Omental fat pad (tissue), 4 donors: Measurements from ENCODE around the gene GPBP1L1. TPM values are rescaled to one million over a fixed set of nuclear protein-coding genes. Genes with fewer than 3 reads are reported as not detected.

Source experiments
- ATAC-seq: fragments of 150-250 bp; one replicate; pipeline ENCODE4 v1.9.1; 2016; ENCODE audit warnings: mild to moderate bottlenecking, moderate library complexity; ENCODE audit not compliant: low FRiP score
- DNase-seq: peaks from one replicate; pipeline ENCODE4 v3.0.0-alpha.2; 2019; ENCODE audit warnings: low spot score
- CTCF ChIP-seq, 3 donors: fragments of 450-650 bp; IDR thresholded peaks; one replicate each; pipeline ENCODE4 v1.5.1; 2016 to 2017; ENCODE audit warnings: antibody characterized with exemption in 3 of 3, mild to moderate bottlenecking in 3 of 3, moderate library complexity in 2 of 3
- total RNA-seq, 4 donors: library from RNA; depleted of rRNA; stranded (reverse); fragments of >200 nt; gene quantifications; one replicate each; pipeline ENCODE4 v1.1.0, GENCODE V29; 2016

GPBP1L1 gene
- total RNA-seq, 4 donors from 2014 or later, result 75.1 to 116 (median 105) TPM

- DNase-seq (no peak), ATAC-seq (no peak)
- TF ChIP-seq CTCF (IDR thresholded peaks at IDR 0.05), result no peak
Measured at GRCh38 chr1:45654540-45655280, 31.6 kb downstream of the GPBP1L1 start.

GRCh38 chr1:45647248-45648021, 38.9 kb downstream of the GPBP1L1 start:
- TF ChIP-seq CTCF (IDR thresholded peaks at IDR 0.05), result no peak
- DNase-seq (no peak), ATAC-seq (no peak)

DNA sequence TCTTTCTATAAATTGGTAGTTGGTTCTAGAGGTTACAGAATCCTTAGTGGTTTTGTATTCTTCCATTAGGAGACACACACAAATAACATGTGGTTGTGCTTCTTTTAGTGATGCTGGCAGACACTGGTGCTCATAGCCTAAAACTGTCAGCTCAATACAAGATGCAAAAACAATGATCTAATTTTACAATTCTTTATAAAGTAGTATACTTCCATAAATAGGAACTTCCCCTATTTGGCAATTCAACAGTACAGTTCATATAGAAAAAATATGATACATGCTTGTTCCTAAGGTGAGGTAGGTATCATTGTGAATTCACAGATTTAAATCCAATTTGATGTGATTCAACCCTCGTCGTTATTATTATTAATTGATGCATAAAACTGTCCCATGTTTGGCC, 41.7 kb downstream of the GPBP1L1 start:
- ATAC-seq (no peak), DNase-seq (no peak)
- TF ChIP-seq CTCF (IDR thresholded peaks at IDR 0.05), result no peak

DNA sequence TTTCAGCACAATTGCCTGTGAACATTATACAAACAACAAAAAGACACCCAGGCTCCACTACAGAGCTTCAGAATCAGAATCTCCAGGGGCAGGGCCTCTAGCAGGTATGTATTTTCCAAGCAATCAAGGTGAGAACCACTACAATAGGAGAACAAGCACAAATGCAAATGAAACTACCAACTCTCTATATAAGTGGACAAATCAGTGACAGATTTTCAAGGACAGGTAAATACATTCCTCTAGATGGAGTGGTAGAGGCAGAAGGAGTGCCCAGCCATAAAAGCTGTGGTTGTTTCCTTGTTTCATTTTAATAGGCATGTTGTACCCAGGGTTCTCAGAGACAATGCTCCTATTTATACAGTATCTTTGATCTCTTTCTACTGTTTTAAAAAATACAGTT, 42.4 kb downstream of the GPBP1L1 start:
- ATAC-seq, result no peak
- no peak for DNase-seq
- no peak for TF ChIP-seq CTCF (IDR thresholded peaks at IDR 0.05)

GRCh38 chr1:45643321-45643720, 43.0 kb downstream of the GPBP1L1 start:
- no peak for TF ChIP-seq CTCF (IDR thresholded peaks at IDR 0.05)
- no peak for DNase-seq

GRCh38 chr1:45640293-45640692, 46.0 kb downstream of the GPBP1L1 start:
- TF ChIP-seq CTCF (IDR thresholded peaks at IDR 0.05), result no peak
- ATAC-seq (no peak), DNase-seq (no peak)

More at GRCh38 chr1:45643321-45643720, 43.0 kb downstream of the GPBP1L1 start:
- no peak for ATAC-seq
